OCI-LY1 (cell line): Measurements from ENCODE around the gene UACA.

Source experiments
- CTCF ChIP-seq: fragments of 200-600 bp; sonication (generic), shearing (Covaris generic); IDR thresholded peaks from 2 replicates; pipeline ENCODE4 v1.5.1; 2017; ENCODE audit warnings: mild to moderate bottlenecking, antibody characterized with exemption, low read length, moderate library complexity, mixed read lengths
- EZH2 ChIP-seq: fragments of 200-600 bp; sonication (generic), shearing (Covaris generic); IDR thresholded peaks from 2 replicates; pipeline ENCODE4 v1.8.0; 2017; ENCODE audit warnings: borderline replicate concordance, mixed run types, mild to moderate bottlenecking, antibody characterized with exemption, low read length, moderate library complexity, mixed read lengths

GRCh38 chr15:70714015-70714414 is 49.3 kb downstream of the UACA start:
- no peak for TF ChIP-seq CTCF
- no peak for TF ChIP-seq EZH2
